Mesothelial cell of epicardium (in vitro differentiated cells): ENCODE results near the gene RHCG. TPM values are rescaled to one million over a fixed set of nuclear protein-coding genes. Genes with fewer than 3 reads are reported as not detected.

Experiments
- DNase-seq, 2 experiments: peaks; one replicate each; pipeline ENCODE4 v3.0.0; 2021; ENCODE audit warnings: low spot score in 2 of 2; ENCODE audit not compliant: unreplicated experiment in 2 of 2
- H3K27ac Mint-ChIP-seq: 2 replicates; pipeline ENCODE4 v1.8.0; 2021; ENCODE audit warnings: mixed read lengths
- H3K27me3 Mint-ChIP-seq: 2 replicates; pipeline ENCODE4 v1.8.0; 2021; ENCODE audit warnings: low read depth, mixed read lengths
- H3K36me3 Mint-ChIP-seq: 2 replicates; pipeline ENCODE4 v1.8.0; 2021; ENCODE audit warnings: mixed read lengths
- H3K4me1 Mint-ChIP-seq: 2 replicates; pipeline ENCODE4 v1.8.0; 2021; ENCODE audit warnings: mixed read lengths
- H3K4me3 Mint-ChIP-seq: 2 replicates; pipeline ENCODE4 v1.8.0; 2021; ENCODE audit warnings: mild to moderate bottlenecking, moderate library complexity, mixed read lengths
- H3K9me3 Mint-ChIP-seq: 2 replicates; pipeline ENCODE4 v1.8.0; 2021; ENCODE audit warnings: mixed read lengths
- total RNA-seq: library from RNA; stranded (reverse); gene quantifications from 3 replicates; pipeline ENCODE4 v1.2.1, GENCODE V29; 2021
- TF ChIP-seq, protein P1 (sequence below): fragments of 200-600 bp; sonication (generic); IDR thresholded peaks from one replicate; pipeline ENCODE4 v1.5.0; 2021; ENCODE audit warnings: antibody characterized with exemption; ENCODE audit not compliant: unreplicated experiment

The RHCG gene
- total RNA-seq, 1 donor from 2014 or later = 0.16 TPM

DNA sequence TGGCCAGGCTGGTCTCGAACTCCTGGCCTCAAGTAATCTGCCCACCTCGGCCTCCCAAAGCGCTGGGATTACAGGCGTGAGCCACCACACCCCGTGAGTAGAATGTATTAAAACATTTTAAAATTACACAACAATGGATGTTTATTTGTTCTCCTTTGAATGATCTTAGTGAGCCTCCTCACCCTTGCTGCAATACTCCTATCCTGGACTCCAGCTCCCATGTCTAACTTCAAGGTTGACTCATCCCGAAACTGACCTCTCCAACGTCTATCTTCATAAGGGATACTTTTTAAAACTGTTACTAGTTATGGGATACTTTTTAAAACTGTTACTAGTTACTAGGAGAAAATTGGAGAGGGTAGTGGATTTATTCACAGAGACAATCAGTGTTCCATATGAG, 17.8 kb upstream of the RHCG start:
- Mint-ChIP-seq H3K27me3 (peaks cover 67% of the 10 kb centered on the region), H3K27ac (no peak overlapping the region), H3K4me1 (no peaks in the 10 kb centered on the region), H3K36me3 (no peaks in the 10 kb centered on the region), H3K4me3 (no peak overlapping the region), H3K9me3 (no peaks in the 10 kb centered on the region)
- no peak for DNase-seq
- TF ChIP-seq, protein P1, sequence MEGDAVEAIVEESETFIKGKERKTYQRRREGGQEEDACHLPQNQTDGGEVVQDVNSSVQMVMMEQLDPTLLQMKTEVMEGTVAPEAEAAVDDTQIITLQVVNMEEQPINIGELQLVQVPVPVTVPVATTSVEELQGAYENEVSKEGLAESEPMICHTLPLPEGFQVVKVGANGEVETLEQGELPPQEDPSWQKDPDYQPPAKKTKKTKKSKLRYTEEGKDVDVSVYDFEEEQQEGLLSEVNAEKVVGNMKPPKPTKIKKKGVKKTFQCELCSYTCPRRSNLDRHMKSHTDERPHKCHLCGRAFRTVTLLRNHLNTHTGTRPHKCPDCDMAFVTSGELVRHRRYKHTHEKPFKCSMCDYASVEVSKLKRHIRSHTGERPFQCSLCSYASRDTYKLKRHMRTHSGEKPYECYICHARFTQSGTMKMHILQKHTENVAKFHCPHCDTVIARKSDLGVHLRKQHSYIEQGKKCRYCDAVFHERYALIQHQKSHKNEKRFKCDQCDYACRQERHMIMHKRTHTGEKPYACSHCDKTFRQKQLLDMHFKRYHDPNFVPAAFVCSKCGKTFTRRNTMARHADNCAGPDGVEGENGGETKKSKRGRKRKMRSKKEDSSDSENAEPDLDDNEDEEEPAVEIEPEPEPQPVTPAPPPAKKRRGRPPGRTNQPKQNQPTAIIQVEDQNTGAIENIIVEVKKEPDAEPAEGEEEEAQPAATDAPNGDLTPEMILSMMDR = no peak

DNA sequence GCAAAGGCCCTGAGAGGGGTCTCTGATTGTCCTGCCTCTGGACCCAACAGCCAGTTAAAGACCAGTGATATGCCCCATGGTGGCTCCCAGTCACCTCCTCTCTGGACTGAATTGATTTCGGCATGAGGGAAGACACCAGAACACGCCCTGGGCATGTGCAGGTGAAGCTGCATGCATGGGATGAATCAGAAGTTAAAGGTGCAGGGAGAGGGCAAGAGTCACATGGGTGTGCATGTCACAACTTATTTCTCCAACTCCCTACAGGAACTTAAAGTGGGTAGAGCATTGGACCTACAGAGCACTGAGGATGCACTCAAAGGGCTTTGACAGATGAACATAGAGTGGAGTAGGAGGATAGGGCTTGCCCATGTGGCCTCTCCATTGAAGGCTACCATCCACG, 16.9 kb upstream of the RHCG start:
- H3K27me3 Mint-ChIP-seq = peaks cover 67% of the 10 kb centered on the region
- TF ChIP-seq, protein P1 = no peak
- H3K4me1 Mint-ChIP-seq = no peaks in the 10 kb centered on the region
- no peaks in the 10 kb centered on the region for H3K9me3 Mint-ChIP-seq
- H3K27ac Mint-ChIP-seq = no peak overlapping the region
- H3K36me3 Mint-ChIP-seq = no peaks in the 10 kb centered on the region
- no peak overlapping the region for H3K4me3 Mint-ChIP-seq
- no peak for DNase-seq

DNA sequence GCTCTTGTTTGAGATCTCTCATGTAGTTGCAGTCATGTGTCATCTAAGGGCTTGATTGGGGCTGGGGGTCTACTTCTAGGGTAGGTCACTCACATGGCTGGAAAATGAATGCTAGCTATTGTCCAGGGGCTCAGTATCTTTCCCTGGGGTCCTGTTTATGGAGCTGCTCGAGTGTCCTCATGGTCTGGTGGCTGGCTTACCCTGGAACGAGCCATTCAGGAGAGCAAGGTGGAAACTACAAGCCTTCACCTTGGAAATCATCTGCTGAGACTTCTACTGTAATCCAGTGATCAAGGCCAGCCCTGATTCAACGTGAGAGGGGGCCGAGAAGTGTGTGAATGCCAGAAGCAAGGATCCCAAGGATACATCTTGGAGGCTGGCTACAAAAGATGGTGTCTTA, 16.2 kb upstream of the RHCG start:
- H3K4me3 Mint-ChIP-seq = no peak overlapping the region
- H3K27me3 Mint-ChIP-seq = peaks cover 67% of the 10 kb centered on the region
- no peaks in the 10 kb centered on the region for H3K4me1 Mint-ChIP-seq
- H3K36me3 Mint-ChIP-seq = no peaks in the 10 kb centered on the region
- TF ChIP-seq, protein P1 = no peak
- DNase-seq = no peak
- H3K9me3 Mint-ChIP-seq = no peaks in the 10 kb centered on the region
- H3K27ac Mint-ChIP-seq = no peak overlapping the region

DNA sequence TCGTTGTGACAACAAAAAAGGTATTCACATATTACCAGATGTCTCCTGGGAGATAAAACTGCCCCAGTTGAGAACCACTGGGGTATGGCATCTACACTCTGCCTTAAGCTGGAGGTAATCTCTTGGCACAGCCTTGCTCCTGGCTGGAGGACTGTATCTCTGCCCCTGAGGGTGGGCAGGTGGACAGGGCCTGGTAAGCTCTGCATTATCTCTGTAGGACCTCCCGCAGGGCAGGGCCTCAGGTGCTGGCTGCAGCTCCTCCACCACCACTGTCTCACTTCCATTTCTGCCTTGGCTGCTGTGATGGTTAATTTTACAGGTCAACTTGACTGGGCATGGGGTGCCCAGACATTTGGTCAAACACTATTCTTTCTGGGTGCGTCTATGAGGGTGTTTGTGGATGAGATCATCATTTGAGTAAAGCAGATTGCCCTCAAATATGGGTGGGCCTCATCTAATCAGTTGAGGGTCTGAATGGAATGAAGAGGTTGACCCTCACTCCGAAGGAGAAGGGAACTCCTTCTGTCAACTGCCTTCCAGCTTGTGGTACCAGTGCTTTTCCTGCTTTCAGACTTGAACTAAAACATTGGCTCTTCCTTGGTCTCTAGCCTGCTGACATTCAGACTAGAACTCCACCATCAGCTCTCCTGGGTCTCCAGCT, 9.8 kb upstream of the RHCG start:
- Mint-ChIP-seq H3K4me3 (no peak overlapping the region), H3K27ac (no peak overlapping the region), H3K4me1 (peaks cover 4% of the 10 kb centered on the region), H3K9me3 (no peaks in the 10 kb centered on the region), H3K36me3 (no peaks in the 10 kb centered on the region), H3K27me3 (peaks cover 45% of the 10 kb centered on the region)
- peak in 1 of 2 experiments; percentile 1 for DNase-seq
- TF ChIP-seq, protein P1 = no peak

DNA sequence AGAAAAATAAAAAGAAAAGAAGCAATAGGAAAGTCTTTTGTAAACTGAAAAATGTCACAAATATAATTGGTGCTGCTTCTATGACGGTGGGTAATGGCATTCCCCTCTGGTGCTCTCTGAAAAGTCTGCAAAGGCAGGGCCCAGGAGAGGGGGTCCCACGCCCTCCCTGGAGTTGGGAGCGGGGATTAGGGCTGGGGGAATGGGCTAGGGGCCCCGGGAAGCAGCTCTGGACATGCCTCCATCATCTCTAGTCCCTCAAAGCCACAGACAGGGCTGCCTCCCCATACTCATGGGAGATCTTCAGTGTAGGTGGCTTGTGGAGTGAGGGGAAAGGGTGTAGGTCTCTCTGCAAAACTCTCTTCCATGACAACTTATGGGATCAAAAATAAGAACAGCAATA, 7.8 kb upstream of the RHCG start:
- Mint-ChIP-seq H3K4me1 (peaks cover 4% of the 10 kb centered on the region), H3K36me3 (no peaks in the 10 kb centered on the region)
- peak in 1 of 2 experiments; percentile 16 for DNase-seq

More for the DNA sequence above, 7.8 kb upstream of the RHCG start:
- TF ChIP-seq, protein P1 = no peak
- Mint-ChIP-seq H3K4me3 (no peak overlapping the region), H3K9me3 (no peaks in the 10 kb centered on the region), H3K27me3 (peaks cover 52% of the 10 kb centered on the region), H3K27ac (no peak overlapping the region)
